Coronary artery (tissue), 2 donors: ENCODE measurements around the gene TRAPPC12.
"Not testable (repeated sequence)": the region's sequence is repeated elsewhere in the genome, so short reads cannot be mapped to it uniquely, and the experiment has no call there.

Experiments used
- DNase-seq: peaks from one replicate; pipeline ENCODE4 v3.0.0-alpha.2; 2017; ENCODE audit warnings: low spot score
- H3K27ac ChIP-seq, 2 donors: fragments of 200-600 bp; sonication (generic); one replicate each; pipeline ENCODE4 v1.5.1; 2016 to 2019
- H3K4me3 ChIP-seq: fragments of 200-600 bp; sonication (generic); 2 replicates; pipeline ENCODE4 v1.5.1; 2016; ENCODE audit warnings: mild to moderate bottlenecking, moderate library complexity
- CTCF ChIP-seq: fragments of 200-600 bp; sonication (generic); IDR thresholded peaks from one replicate; pipeline ENCODE4 v1.5.1; 2019; ENCODE audit warnings: antibody characterized with exemption

The TRAPPC12 gene

GRCh38 chr2:3441465-3441864 is 62.0 kb downstream of the TRAPPC12 start:
- no peak overlapping the region for H3K4me3 ChIP-seq
- DNase-seq: no peak
- no peak for TF ChIP-seq CTCF
- H3K27ac ChIP-seq: no peak overlapping the region

GRCh38 chr2:3442185-3442584 is 62.7 kb downstream of the TRAPPC12 start:
- Histone ChIP-seq H3K27ac (no peak overlapping the region), H3K4me3 (no peak overlapping the region)
- no peak for DNase-seq
- no peak for TF ChIP-seq CTCF

- Histone ChIP-seq H3K27ac (no peak overlapping the region), H3K4me3 (no peak overlapping the region)
- no peak for TF ChIP-seq CTCF
- DNase-seq: no peak
Measured at GRCh38 chr2:3443083-3443482, 63.6 kb downstream of the TRAPPC12 start.

- no peak for TF ChIP-seq CTCF
- H3K27ac ChIP-seq: no peak overlapping the region
- H3K4me3 ChIP-seq: no peak overlapping the region
- DNase-seq: no peak
Measured at GRCh38 chr2:3443506-3444084, 64.1 kb downstream of the TRAPPC12 start.

- DNase-seq: no peak
- no peak for TF ChIP-seq CTCF
- no peak overlapping the region for H3K4me3 ChIP-seq
- H3K27ac ChIP-seq: no peak overlapping the region
Measured at GRCh38 chr2:3445891-3446290, 66.4 kb downstream of the TRAPPC12 start.

GRCh38 chr2:3446381-3446780 is 66.9 kb downstream of the TRAPPC12 start:
- Histone ChIP-seq H3K4me3 (no peak overlapping the region), H3K27ac (no peak overlapping the region)
- TF ChIP-seq CTCF: no peak
- no peak for DNase-seq

GRCh38 chr2:3447186-3447585 is 67.7 kb downstream of the TRAPPC12 start:
- DNase-seq, H3K4me3 ChIP-seq, H3K27ac ChIP-seq: not testable (repeated sequence)
